Gastroesophageal sphincter (tissue), 4 donors: ENCODE data around the gene HECTD4. TPM values are rescaled to one million over a fixed set of nuclear protein-coding genes. Genes with fewer than 3 reads are reported as not detected.

Source experiments
- ATAC-seq: fragments of 150-250 bp; one replicate; pipeline ENCODE4 v1.9.1; 2016; ENCODE audit warnings: mild to moderate bottlenecking, moderate library complexity
- H3K27ac ChIP-seq, 4 donors: fragments of 200-600 bp; sonication (generic) in 3 of 4; 1 replicate in 3 of 4; 2 replicates in 1 of 4; pipeline ENCODE4 v1.5.1; 2016 to 2019
- H3K27me3 ChIP-seq: fragments of 200-600 bp; sonication (generic); one replicate; pipeline ENCODE4 v1.5.1; 2019
- H3K36me3 ChIP-seq, 2 donors: fragments of 200-600 bp; sonication (generic); one replicate each; pipeline ENCODE4 v1.5.1; 2019; ENCODE audit warnings: control low read depth in 1 of 2
- H3K4me1 ChIP-seq, 3 donors: fragments of 200-600 bp; sonication (generic); 1 replicate in 2 of 3; 2 replicates in 1 of 3; pipeline ENCODE4 v1.5.1; 2016 to 2019; ENCODE audit warnings: control low read depth in 2 of 3
- H3K4me3 ChIP-seq, 2 donors: fragments of 200-600 bp; sonication (generic); one replicate each; pipeline ENCODE4 v1.5.1; 2019; ENCODE audit warnings: mild to moderate bottlenecking in 1 of 2, moderate library complexity in 1 of 2
- H3K9me3 ChIP-seq, 3 donors: fragments of 200-600 bp; sonication (generic); one replicate each; pipeline ENCODE4 v1.5.1; 2017 to 2019; ENCODE audit warnings: control low read depth in 2 of 3
- EP300 ChIP-seq: sonication (generic); formaldehyde crosslinking; IDR thresholded peaks from one replicate; pipeline ENCODE4 v1.6.1; 2017; ENCODE audit warnings: antibody characterized with exemption, mild to moderate bottlenecking
- POLR2A ChIP-seq, 2 donors: fragments of 450-650 bp; IDR thresholded peaks; one replicate each; pipeline ENCODE4 v1.6.1; 2017; ENCODE audit warnings: antibody characterized with exemption in 2 of 2, mild to moderate bottlenecking in 2 of 2, moderate library complexity in 1 of 2
- POLR2AphosphoS5 ChIP-seq: sonication (generic); formaldehyde crosslinking; IDR thresholded peaks from one replicate; pipeline ENCODE4 v1.6.1; 2017; ENCODE audit warnings: antibody characterized with exemption
- WGBS, 2 donors: methylation state at CpG; one replicate each; pipeline ENCODE4 v1.1.5; 2018; ENCODE audit warnings: low coverage in 1 of 2; 5-methylcytosine and 5-hydroxymethylcytosine counted together
- total RNA-seq, 4 donors: library from RNA; depleted of rRNA; stranded (reverse); fragments of >200 nt; gene quantifications; one replicate each; pipeline ENCODE4 v1.1.0, GENCODE V29; 2016
- TF ChIP-seq, protein P1 (sequence below), 4 experiments: fragments of 200-600 bp in 2 of 4; fragments of 450-650 bp in 2 of 4; sonication (generic) in 1 of 4; IDR thresholded peaks; one replicate each; pipeline ENCODE4 v1.5.1; 2017 to 2019; ENCODE audit warnings: antibody characterized with exemption in 4 of 4, mild to moderate bottlenecking in 2 of 4, moderate library complexity in 2 of 4

The HECTD4 gene
- total RNA-seq, 4 donors from 2014 or later = 23.1 to 56.8 (median 42.3) TPM

DNA sequence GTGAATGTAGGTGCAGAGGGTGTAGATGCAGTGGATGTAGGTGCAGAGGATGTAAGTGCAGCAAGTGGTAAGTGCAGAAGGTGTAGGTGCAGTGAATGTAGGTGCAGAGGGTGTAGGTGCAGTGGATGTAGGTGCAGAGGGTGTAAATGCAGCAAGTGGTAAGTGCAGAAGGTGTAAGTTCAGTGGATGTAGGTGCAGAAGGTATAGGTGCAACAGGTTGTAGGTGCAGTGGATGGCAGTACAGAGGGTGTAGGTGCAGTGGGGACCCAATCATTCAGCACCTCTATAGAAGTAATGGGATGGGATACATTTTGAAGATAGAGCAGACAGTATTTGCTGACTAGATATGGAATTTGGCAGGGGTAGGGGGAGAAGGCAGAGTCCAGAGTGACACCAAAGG, 85.0 kb downstream of the HECTD4 start:
- TF ChIP-seq, protein P1, sequence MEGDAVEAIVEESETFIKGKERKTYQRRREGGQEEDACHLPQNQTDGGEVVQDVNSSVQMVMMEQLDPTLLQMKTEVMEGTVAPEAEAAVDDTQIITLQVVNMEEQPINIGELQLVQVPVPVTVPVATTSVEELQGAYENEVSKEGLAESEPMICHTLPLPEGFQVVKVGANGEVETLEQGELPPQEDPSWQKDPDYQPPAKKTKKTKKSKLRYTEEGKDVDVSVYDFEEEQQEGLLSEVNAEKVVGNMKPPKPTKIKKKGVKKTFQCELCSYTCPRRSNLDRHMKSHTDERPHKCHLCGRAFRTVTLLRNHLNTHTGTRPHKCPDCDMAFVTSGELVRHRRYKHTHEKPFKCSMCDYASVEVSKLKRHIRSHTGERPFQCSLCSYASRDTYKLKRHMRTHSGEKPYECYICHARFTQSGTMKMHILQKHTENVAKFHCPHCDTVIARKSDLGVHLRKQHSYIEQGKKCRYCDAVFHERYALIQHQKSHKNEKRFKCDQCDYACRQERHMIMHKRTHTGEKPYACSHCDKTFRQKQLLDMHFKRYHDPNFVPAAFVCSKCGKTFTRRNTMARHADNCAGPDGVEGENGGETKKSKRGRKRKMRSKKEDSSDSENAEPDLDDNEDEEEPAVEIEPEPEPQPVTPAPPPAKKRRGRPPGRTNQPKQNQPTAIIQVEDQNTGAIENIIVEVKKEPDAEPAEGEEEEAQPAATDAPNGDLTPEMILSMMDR (IDR thresholded peaks at IDR 0.05) = no peak
- no peak for TF ChIP-seq EP300
- no peak for TF ChIP-seq POLR2A (IDR thresholded peaks at IDR 0.05)
- no peak for TF ChIP-seq POLR2AphosphoS5
- Histone ChIP-seq H3K27me3 (no peaks in the 10 kb centered on the region), H3K9me3 (no peaks in the 10 kb centered on the region), H3K4me1 (no peaks in the 10 kb centered on the region), H3K36me3 (peaks cover 0 to 61% of the 10 kb centered on the region in 2 donors), H3K27ac (no peak overlapping the region), H3K4me3 (no peak overlapping the region)
- no peak for ATAC-seq

DNA sequence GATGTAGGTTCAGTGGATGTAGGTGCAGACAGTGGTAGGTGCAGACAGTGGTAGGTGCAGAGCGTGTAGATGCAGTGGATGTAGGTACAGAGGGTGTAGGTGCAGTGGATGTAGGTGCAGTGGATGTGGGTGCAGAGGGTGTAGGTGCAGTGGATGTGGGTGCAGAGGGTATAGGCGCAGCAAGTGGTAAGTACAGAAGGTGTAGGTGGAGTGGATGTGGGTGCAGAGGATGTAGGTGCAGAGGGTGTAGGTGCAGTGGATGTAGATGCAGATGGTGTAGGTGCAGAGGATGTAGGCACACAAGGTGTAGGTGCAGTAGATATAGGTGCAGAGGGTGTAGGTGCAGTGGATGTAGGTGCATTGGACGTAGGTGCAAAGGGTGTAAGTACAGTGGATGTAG, 86.0 kb downstream of the HECTD4 start:
- 88 to 95% methylated on average over 3 of the region's 3 CpGs for WGBS, 2 donors
- Histone ChIP-seq H3K4me1 (no peaks in the 10 kb centered on the region), H3K36me3 (peaks cover 0 to 56% of the 10 kb centered on the region in 2 donors), H3K27ac (no peak overlapping the region), H3K9me3 (no peaks in the 10 kb centered on the region), H3K4me3 (no peak overlapping the region), H3K27me3 (no peaks in the 10 kb centered on the region)
- no peak for ATAC-seq
- no peak for TF ChIP-seq POLR2AphosphoS5
- no peak for TF ChIP-seq POLR2A (IDR thresholded peaks at IDR 0.05)

DNA sequence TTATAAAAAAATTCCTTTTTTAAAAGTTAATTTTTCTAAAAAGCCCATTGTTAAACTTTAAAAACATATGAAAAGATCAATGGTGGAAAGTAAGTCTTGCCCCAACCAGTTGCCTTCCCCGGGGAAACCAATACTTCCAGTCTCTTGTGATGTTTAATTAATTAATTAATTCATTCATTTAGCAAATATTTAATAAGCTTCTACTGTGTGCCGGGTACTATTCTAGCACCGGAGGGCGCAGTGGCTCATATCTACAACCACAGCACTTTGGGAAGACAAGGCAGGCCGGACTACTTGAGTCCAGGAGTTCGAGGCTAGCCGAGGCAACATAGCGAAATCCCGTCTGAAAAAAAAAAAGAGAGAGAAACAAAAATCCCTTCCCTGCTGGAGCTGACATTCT, 87.4 kb downstream of the HECTD4 start:
- Histone ChIP-seq H3K4me1 (no peaks in the 10 kb centered on the region), H3K36me3 (peaks cover 0 to 57% of the 10 kb centered on the region in 2 donors), H3K9me3 (no peaks in the 10 kb centered on the region), H3K27me3 (no peaks in the 10 kb centered on the region), H3K4me3 (no peak overlapping the region), H3K27ac (no peak overlapping the region)
- no peak for TF ChIP-seq POLR2A (IDR thresholded peaks at IDR 0.05)
- no peak for TF ChIP-seq POLR2AphosphoS5
- TF ChIP-seq, protein P1 (IDR thresholded peaks at IDR 0.05) = no peak
- TF ChIP-seq EP300 = no peak
- ATAC-seq = no peak
- 86 to 89% methylated on average over 7 to 8 of the region's 9 CpGs for WGBS, 2 donors

DNA sequence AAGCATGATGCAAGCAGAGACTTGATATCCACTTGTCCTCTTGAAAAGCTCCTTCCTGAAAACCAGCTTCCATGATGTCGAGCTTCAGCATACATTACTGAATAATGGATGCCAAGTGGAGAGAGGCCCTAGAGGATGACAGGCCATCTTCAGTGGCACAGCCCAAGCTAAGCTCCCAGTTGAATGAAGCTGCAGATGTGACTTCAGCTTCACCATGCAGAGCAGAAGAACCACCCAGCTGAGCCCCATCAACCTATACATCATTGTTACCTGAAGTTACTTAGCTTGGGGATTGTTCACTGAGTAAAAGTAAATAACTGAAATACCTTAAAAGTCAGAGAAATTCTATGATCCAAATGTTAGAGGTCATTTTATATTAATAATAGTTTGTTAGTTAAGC, 93.6 kb downstream of the HECTD4 start:
- Histone ChIP-seq H3K4me1 (peaks cover 0 to 22% (median 3%) of the 10 kb centered on the region in 3 donors), H3K9me3 (peaks cover 0 to 8% (median 0%) of the 10 kb centered on the region in 3 donors), H3K36me3 (peaks cover 0 to 31% of the 10 kb centered on the region in 2 donors), H3K27ac (no peak overlapping the region), H3K4me3 (no peak overlapping the region), H3K27me3 (no peaks in the 10 kb centered on the region)
- 89 to 100% methylated on average over 1 of the region's 1 CpG for WGBS, 2 donors
- TF ChIP-seq POLR2AphosphoS5 (no peak), POLR2A (IDR thresholded peaks at IDR 0.05) (no peak), EP300 (no peak)
- TF ChIP-seq, protein P1 (IDR thresholded peaks at IDR 0.05) = no peak
- no peak for ATAC-seq

DNA sequence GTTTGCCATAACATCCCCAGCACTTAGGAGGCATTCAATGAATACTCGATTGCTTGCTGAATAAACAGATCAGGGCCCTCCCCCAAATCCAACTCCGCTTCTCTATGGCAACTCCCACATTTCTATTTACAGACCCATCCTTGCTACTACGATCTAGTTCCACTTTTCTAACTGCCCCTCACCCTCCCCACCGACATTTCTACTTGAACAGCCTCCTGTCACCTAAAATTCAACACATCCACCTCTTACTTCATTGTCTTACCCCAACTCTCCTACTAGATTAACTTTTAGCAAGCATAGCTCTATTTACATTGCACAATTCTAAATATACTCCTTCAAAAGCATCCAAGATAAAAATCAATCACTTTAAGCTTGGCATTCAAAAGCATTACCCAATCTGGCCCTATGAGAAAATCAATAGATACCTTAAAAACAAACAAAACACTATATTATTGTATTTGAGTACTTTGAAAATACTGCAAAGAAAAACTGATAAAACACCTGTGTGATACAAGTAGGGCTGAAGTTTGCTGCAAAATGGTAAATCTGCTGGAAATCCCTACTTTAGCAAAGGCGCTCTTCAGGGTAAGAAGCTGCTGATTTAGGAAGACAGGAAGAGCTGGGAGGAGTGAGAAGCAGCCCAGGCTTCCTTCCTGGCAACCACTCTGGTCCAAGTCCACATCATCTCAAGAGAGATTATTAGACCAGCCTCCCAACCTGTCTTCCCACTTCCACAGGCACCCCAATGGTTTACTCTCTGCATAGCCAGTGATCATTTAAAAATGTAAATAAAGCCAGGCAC, 96.4 kb downstream of the HECTD4 start:
- Histone ChIP-seq H3K9me3 (peaks cover 0 to 8% (median 0%) of the 10 kb centered on the region in 3 donors), H3K4me1 (peaks cover 0 to 27% (median 3%) of the 10 kb centered on the region in 3 donors), H3K27me3 (no peaks in the 10 kb centered on the region), H3K36me3 (peaks cover 0 to 16% of the 10 kb centered on the region in 2 donors), H3K4me3 (no peak overlapping the region), H3K27ac (no peak overlapping the region)
- ATAC-seq = no peak
- 89 to 100% methylated on average over 5 of the region's 5 CpGs for WGBS, 2 donors
- no peak for TF ChIP-seq POLR2AphosphoS5
- TF ChIP-seq, protein P1 (IDR thresholded peaks at IDR 0.05) = no peak
- no peak for TF ChIP-seq EP300
